ENCODE results near the gene LPP. TPM values are rescaled to one million over a fixed set of nuclear protein-coding genes. Genes with fewer than 3 reads are reported as not detected.

The LPP gene
- total and polyA plus RNA-seq, 10 of the 15 experiments (the other 5 are each of a cell fraction or from before 2014, with no cell fraction given) = under 0.01 to 0.62 (median 0.03) TPM

DNA sequence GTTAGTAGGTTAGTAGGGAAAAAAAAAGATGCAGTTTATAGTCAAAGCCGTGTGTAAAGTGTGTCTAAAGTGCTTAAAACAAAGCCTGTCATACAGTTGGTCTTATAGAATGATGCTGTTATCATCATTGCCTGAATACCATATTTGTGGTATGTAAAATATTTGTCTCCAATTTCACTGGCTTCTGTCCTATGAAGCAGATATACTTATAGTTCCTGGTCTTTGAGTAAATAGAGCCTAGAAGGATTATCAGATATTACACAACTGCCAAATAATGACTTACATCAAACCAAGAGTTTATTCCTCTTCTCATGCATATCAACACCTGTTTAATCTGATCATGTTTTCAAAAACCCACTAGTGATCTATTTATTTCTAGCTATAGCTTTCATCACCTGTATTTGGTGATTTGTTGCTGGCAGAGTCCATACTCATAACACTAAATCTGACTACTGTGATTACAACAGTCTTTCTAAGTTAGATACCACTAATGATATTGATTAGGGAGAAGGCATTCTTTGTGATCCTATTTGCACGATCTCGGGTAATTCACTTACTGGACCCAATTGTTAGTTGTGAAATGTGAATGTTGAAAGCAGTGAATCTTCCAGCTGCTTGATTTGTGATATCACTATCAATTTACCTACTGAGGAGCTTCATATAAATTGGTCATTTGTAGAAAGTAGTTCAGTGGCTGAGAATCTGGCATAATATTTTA lies 413.7 kb downstream of the LPP start:
- no peaks in the 10 kb centered on the region for H3K36me3 ChIP-seq (ENCODE audit: control insufficient read depth in 2 of 2, insufficient read depth in 2 of 2, low read length in 1 of 2)
- SMC1A ChIA-PET (ENCODE audit: uncharacterized antibody, unreplicated experiment) = interaction anchor here (0.9 kb wide), 1 partner anchor 17 kb away, joined by 3 read pairs; no protein-coding TSS in a partner anchor
- 37% methylated on average over 3 of the region's 3 CpGs for WGBS (ENCODE audit: insufficient coverage, insufficient replicate concordance, low lambda C conversion rate, missing lambda C conversion rate)
- no peak overlapping the region for H3K9ac ChIP-seq (ENCODE audit: control insufficient read depth, insufficient read depth, low read length)
- no peaks in the 10 kb centered on the region for H4K20me1 ChIP-seq (ENCODE audit: control insufficient read depth, insufficient read depth)
- no TSS peak for BruUV-seq (replicated peaks)
- no peak for TF ChIP-seq BMI1 (IDR thresholded peaks at IDR 0.05; ENCODE audit: borderline replicate concordance)
- no peaks in the 10 kb centered on the region for H3K9me3 ChIP-seq (replicated peaks; ENCODE audit: control insufficient read depth, insufficient read depth, low read length)
- RAD21 ChIA-PET (ENCODE audit: unreplicated experiment) = no interaction called here
- H3K4me3 ChIP-seq = no peak overlapping the region
- no peak overlapping the region for H3K27ac ChIP-seq (ENCODE audit: control insufficient read depth, insufficient read depth)
- no peak for FAIRE-seq
- POLR2A ChIA-PET = interaction anchor here (0.5 kb wide), 1 partner anchor 831 kb away, joined by 5 read pairs; no protein-coding TSS in a partner anchor
- intact Hi-C loops (cut with micrococcal nuclease; ENCODE audit: unreplicated experiment) = no loop called here
- DNase-seq (ENCODE audit: low read depth, low spot score) = no peak
- H3K4me1 ChIP-seq (ENCODE audit: control insufficient read depth, insufficient read depth, low read length) = no peaks in the 10 kb centered on the region
- no peak overlapping the region for H2AFZ ChIP-seq (ENCODE audit: control insufficient read depth, low read depth, low read length)
- no peaks in the 10 kb centered on the region for H3K79me2 ChIP-seq (ENCODE audit: control insufficient read depth, insufficient read depth, low read length)
- ATAC-seq = no peak
- no peak overlapping the region for H3K4me2 ChIP-seq (ENCODE audit: control insufficient read depth, insufficient read depth)
- H3K27me3 ChIP-seq (replicated peaks in 1 of 2; ENCODE audit: control insufficient read depth in 2 of 2, insufficient read depth in 2 of 2, low read length in 1 of 2) = peaks cover 0 to 2% of the 10 kb centered on the region in 2 experiments; a peak in 1 of 4 replicates
- in situ Hi-C loops (cut with MboI) = no loop called here
- CTCF ChIA-PET = interaction anchor here (1.3 kb wide), 1 partner anchor 827 kb away, joined by 5 read pairs; no protein-coding TSS in a partner anchor

DNA sequence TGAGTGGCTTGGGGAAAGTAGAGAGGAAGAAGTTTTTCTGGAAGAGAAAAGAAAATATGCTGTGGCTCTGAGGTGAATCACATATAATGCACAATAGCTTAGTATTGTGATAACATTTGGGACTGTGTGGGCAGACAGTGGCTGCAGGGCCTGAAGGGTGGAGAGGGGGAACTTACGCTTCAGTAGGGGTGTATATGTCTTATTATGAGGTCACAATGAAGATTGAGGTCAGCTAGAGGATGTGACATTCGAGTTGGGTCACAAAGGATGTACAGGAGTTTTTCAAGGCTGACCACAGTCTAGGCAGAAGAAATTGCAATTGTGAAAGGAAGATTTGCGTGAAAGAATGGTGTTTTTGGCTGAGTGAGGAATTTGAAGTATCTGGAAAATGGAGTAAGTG lies 414.8 kb downstream of the LPP start:
- TF ChIP-seq STAT3 (IDR thresholded peaks at IDR 0.05; ENCODE audit: low read depth, low read length) (no peak), JUNB (IDR thresholded peaks at IDR 0.05) (no peak), HDAC6 (IDR thresholded peaks at IDR 0.05; ENCODE audit: unreplicated experiment) (no peak), ESRRA (IDR thresholded peaks at IDR 0.05; ENCODE audit: low read length) (no peak), FOS (IDR thresholded peaks at IDR 0.05; ENCODE audit: borderline replicate concordance, extremely low read depth, insufficient read length) (no peak), ZSCAN29 (IDR thresholded peaks at IDR 0.05) (no peak), FOXM1 (IDR thresholded peaks at IDR 0.05; ENCODE audit: low read depth, low read length) (no peak), TCF3 (IDR thresholded peaks at IDR 0.05; ENCODE audit: borderline replicate concordance, insufficient read depth, low read depth, low read length) (no peak)
- TF ChIP-seq, protein P1, sequence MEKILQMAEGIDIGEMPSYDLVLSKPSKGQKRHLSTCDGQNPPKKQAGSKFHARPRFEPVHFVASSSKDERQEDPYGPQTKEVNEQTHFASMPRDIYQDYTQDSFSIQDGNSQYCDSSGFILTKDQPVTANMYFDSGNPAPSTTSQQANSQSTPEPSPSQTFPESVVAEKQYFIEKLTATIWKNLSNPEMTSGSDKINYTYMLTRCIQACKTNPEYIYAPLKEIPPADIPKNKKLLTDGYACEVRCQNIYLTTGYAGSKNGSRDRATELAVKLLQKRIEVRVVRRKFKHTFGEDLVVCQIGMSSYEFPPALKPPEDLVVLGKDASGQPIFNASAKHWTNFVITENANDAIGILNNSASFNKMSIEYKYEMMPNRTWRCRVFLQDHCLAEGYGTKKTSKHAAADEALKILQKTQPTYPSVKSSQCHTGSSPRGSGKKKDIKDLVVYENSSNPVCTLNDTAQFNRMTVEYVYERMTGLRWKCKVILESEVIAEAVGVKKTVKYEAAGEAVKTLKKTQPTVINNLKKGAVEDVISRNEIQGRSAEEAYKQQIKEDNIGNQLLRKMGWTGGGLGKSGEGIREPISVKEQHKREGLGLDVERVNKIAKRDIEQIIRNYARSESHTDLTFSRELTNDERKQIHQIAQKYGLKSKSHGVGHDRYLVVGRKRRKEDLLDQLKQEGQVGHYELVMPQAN (conservative IDR thresholded peaks at IDR 0.05) = no peak
- TF ChIP-seq, protein P2, sequence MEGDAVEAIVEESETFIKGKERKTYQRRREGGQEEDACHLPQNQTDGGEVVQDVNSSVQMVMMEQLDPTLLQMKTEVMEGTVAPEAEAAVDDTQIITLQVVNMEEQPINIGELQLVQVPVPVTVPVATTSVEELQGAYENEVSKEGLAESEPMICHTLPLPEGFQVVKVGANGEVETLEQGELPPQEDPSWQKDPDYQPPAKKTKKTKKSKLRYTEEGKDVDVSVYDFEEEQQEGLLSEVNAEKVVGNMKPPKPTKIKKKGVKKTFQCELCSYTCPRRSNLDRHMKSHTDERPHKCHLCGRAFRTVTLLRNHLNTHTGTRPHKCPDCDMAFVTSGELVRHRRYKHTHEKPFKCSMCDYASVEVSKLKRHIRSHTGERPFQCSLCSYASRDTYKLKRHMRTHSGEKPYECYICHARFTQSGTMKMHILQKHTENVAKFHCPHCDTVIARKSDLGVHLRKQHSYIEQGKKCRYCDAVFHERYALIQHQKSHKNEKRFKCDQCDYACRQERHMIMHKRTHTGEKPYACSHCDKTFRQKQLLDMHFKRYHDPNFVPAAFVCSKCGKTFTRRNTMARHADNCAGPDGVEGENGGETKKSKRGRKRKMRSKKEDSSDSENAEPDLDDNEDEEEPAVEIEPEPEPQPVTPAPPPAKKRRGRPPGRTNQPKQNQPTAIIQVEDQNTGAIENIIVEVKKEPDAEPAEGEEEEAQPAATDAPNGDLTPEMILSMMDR (IDR thresholded peaks at IDR 0.05 in 2 of 3, conservative IDR thresholded peaks at IDR 0.05 in 1 of 3; ENCODE audit: control insufficient read depth in 2 of 3, extremely low read depth in 1 of 3, insufficient read depth in 1 of 3, low read depth in 3 of 3, low read length in 3 of 3) = no peak
- Histone ChIP-seq H2AFZ (ENCODE audit: control insufficient read depth, low read depth, low read length) (no peak overlapping the region), H3K4me3 (no peak overlapping the region), H3K27ac (ENCODE audit: control insufficient read depth, insufficient read depth) (no peak overlapping the region), H3K27me3 (replicated peaks in 1 of 2; ENCODE audit: control insufficient read depth in 2 of 2, insufficient read depth in 2 of 2, low read length in 1 of 2) (peaks cover 0 to 2% of the 10 kb centered on the region in 2 experiments; a peak in 1 of 4 replicates), H3K79me2 (ENCODE audit: control insufficient read depth, insufficient read depth, low read length) (no peaks in the 10 kb centered on the region), H4K20me1 (ENCODE audit: control insufficient read depth, insufficient read depth) (no peaks in the 10 kb centered on the region), H3K9me3 (replicated peaks; ENCODE audit: control insufficient read depth, insufficient read depth, low read length) (no peaks in the 10 kb centered on the region), H3K4me2 (ENCODE audit: control insufficient read depth, insufficient read depth) (no peak overlapping the region), H3K36me3 (ENCODE audit: control insufficient read depth in 2 of 2, insufficient read depth in 2 of 2, low read length in 1 of 2) (no peaks in the 10 kb centered on the region), H3K4me1 (ENCODE audit: control insufficient read depth, insufficient read depth, low read length) (no peaks in the 10 kb centered on the region), H3K9ac (ENCODE audit: control insufficient read depth, insufficient read depth, low read length) (no peak overlapping the region)
- no peak for DNase-seq (ENCODE audit: low read depth, low spot score)
- ChIA-PET POLR2A (no interaction called here), SMC1A (ENCODE audit: uncharacterized antibody, unreplicated experiment) (no interaction called here), RAD21 (ENCODE audit: unreplicated experiment) (no interaction called here), CTCF (interaction anchor here (1.3 kb wide), 1 partner anchor 828 kb away, joined by 5 read pairs; no protein-coding TSS in a partner anchor)
- WGBS (ENCODE audit: insufficient coverage, insufficient replicate concordance, low lambda C conversion rate, missing lambda C conversion rate) = 6% methylated on average over 3 of the region's 3 CpGs
- no peak for ATAC-seq
- intact Hi-C loops (cut with micrococcal nuclease; ENCODE audit: unreplicated experiment) = no loop called here
- FAIRE-seq = no peak
- in situ Hi-C loops (cut with MboI) = no loop called here
- BruUV-seq (replicated peaks) = no TSS peak

Measured in GM12878 (cell line).